PC-3 (cell line): ENCODE measurements around the gene ASPN.

Experiments used
- EZH2 ChIP-seq: fragments of 300-600 bp; sonication (generic); IDR thresholded peaks from one replicate; pipeline ENCODE4 v1.6.1; 2017; ENCODE audit warnings: antibody characterized with exemption, mild to moderate bottlenecking, low read length; ENCODE audit not compliant: unreplicated experiment
- TF ChIP-seq, protein P1 (sequence below): fragments of 300-600 bp; sonication (generic); conservative IDR thresholded peaks from 2 replicates; pipeline ENCODE4 v1.5.1; 2017; ENCODE audit warnings: antibody characterized with exemption, low read depth, mild to moderate bottlenecking, low read length

DNA sequence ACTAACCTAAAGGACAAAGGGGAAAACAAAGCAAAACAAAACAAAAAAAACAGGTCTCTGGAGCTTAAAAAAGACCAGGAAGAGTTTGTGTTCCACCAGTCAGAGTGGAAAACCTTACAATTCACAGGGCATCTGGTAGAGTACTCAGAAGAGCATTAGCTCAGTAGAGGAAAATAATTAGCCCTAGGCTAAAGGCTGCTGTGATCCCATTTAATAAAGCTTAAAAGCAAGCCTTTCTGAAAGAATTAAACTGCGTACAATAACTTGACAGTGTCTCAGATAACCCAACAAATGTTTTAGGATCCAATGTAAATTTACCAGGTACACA, 46.2 kb upstream of the ASPN start:
- TF ChIP-seq, protein P1, sequence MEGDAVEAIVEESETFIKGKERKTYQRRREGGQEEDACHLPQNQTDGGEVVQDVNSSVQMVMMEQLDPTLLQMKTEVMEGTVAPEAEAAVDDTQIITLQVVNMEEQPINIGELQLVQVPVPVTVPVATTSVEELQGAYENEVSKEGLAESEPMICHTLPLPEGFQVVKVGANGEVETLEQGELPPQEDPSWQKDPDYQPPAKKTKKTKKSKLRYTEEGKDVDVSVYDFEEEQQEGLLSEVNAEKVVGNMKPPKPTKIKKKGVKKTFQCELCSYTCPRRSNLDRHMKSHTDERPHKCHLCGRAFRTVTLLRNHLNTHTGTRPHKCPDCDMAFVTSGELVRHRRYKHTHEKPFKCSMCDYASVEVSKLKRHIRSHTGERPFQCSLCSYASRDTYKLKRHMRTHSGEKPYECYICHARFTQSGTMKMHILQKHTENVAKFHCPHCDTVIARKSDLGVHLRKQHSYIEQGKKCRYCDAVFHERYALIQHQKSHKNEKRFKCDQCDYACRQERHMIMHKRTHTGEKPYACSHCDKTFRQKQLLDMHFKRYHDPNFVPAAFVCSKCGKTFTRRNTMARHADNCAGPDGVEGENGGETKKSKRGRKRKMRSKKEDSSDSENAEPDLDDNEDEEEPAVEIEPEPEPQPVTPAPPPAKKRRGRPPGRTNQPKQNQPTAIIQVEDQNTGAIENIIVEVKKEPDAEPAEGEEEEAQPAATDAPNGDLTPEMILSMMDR = no peak
- TF ChIP-seq EZH2 = no peak
